GM10266 (cell line): Measurements from ENCODE around the gene TDRKH.

Source experiments
- DNase-seq: peaks from one replicate; pipeline ENCODE4 v3.0.0; 2012; ENCODE audit errors: extremely low spot score
- CTCF ChIP-seq: IDR thresholded peaks from 2 replicates; pipeline ENCODE4 v1.5.1; 2012; ENCODE audit warnings: mild to moderate bottlenecking, low read depth; ENCODE audit not compliant: control insufficient read depth, insufficient read depth; ENCODE audit errors: missing control alignments

The TDRKH gene

GRCh38 chr1:151820940-151821339 is 30.6 kb upstream of the TDRKH start:
- DNase-seq, result no peak
- no peak for TF ChIP-seq CTCF

GRCh38 chr1:151819976-151820623 is 29.8 kb upstream of the TDRKH start:
- no peak for DNase-seq
- no peak for TF ChIP-seq CTCF

GRCh38 chr1:151819227-151819835 is 29.0 kb upstream of the TDRKH start:
- TF ChIP-seq CTCF, result no peak
- no peak for DNase-seq

- DNase-seq, result no peak
- TF ChIP-seq CTCF, result no peak
These were observed 27.0 kb upstream of the TDRKH start for GRCh38 chr1:151817353-151817730.

- DNase-seq, result no peak
These were observed 26.4 kb upstream of the TDRKH start for GRCh38 chr1:151816548-151817352.

GRCh38 chr1:151815716-151816327 is 25.5 kb upstream of the TDRKH start:
- TF ChIP-seq CTCF, result no peak
- DNase-seq, result no peak

More at GRCh38 chr1:151816548-151817352, 26.4 kb upstream of the TDRKH start:
- no peak for TF ChIP-seq CTCF

GRCh38 chr1:151814971-151815545 is 24.8 kb upstream of the TDRKH start:
- no peak for DNase-seq
- TF ChIP-seq CTCF, result no peak
